Endothelial cell of umbilical vein (primary cell): ENCODE data around the gene SCAP. TPM values are rescaled to one million over a fixed set of nuclear protein-coding genes. Genes with fewer than 3 reads are reported as not detected.

Experiments
- BruUV-seq: library from RNA; stranded (reverse); fragments of 400-500 nt; replicated peaks from 2 replicates; lab custom pipeline; 2021; lab: Mats Ljungman, UMichigan
- CTCF ChIA-PET: fragments of 300-600, 350-600 bp; sonication (Branson Sonifier 250); formaldehyde crosslinking; loops from one replicate; lab custom pipeline; 2021; ENCODE audit warnings: antibody characterized with exemption, inconsistent platforms; lab: Charles Lee
- POLR2A ChIA-PET: fragments of 300-600, 350-600 bp; sonication (Branson Sonifier 250); formaldehyde crosslinking; loops from one replicate; lab custom pipeline; 2021; ENCODE audit warnings: antibody characterized with exemption, inconsistent platforms; lab: Charles Lee
- DNase-seq: peaks from one replicate; pipeline ENCODE4 v3.0.0-alpha.2; 2011; ENCODE audit warnings: low read depth, low spot score
- FAIRE-seq: peaks from 2 replicates; lab custom pipeline; 2011; peaks lifted over from hg19 to GRCh38; lab: Jason Lieb, UNC
- H2AFZ ChIP-seq: 2 replicates; pipeline ENCODE4 v1.6.0; 2012; ENCODE audit warnings: low read depth, low read length, control low read depth, inconsistent platforms
- H3K27ac ChIP-seq: 2 replicates; pipeline ENCODE4 v1.5.1; 2011; ENCODE audit warnings: low read depth, mild to moderate bottlenecking, control low read depth, low read length, moderate library complexity; ENCODE audit not compliant: insufficient read depth
- H3K27me3 ChIP-seq, 2 experiments: 2 replicates each; pipeline versions ENCODE4 v1.6.0 to v1.6.1; 2011; ENCODE audit warnings: low read length in 2 of 2, mixed read lengths in 1 of 2; ENCODE audit not compliant: control insufficient read depth in 2 of 2, insufficient read depth in 2 of 2
- H3K36me3 ChIP-seq, 2 experiments: 2 replicates in 1 of 2; 3 replicates in 1 of 2; pipeline ENCODE4 v1.5.1; 2011; ENCODE audit warnings: low read length in 2 of 2, mild to moderate bottlenecking in 1 of 2, moderate library complexity in 1 of 2; ENCODE audit not compliant: control insufficient read depth in 2 of 2, insufficient read depth in 2 of 2; ENCODE audit errors: extremely low read depth in 1 of 2
- H3K4me1 ChIP-seq: 3 replicates; pipeline ENCODE4 v1.5.1; 2011; ENCODE audit warnings: mild to moderate bottlenecking, low read length; ENCODE audit not compliant: control insufficient read depth, insufficient read depth; ENCODE audit errors: extremely low read depth
- H3K4me2 ChIP-seq: 2 replicates; pipeline ENCODE4 v1.6.1; 2011; ENCODE audit warnings: low read length, control low read depth, mixed read lengths; ENCODE audit not compliant: insufficient read depth
- H3K4me3 ChIP-seq, 3 experiments: fragments of 200-600 bp in 1 of 3; sonication (generic), shearing (Covaris generic) in 1 of 3; replicated peaks in 1 of 3; 2 replicates each; pipeline ENCODE4 v1.5.1; 2011 to 2016; ENCODE audit warnings: control low read depth in 3 of 3, low read length in 3 of 3, mild to moderate bottlenecking in 2 of 3, inconsistent platforms in 1 of 3, low read depth in 1 of 3, moderate library complexity in 1 of 3; ENCODE audit not compliant: insufficient read depth in 1 of 3
- H3K79me2 ChIP-seq: 2 replicates; pipeline ENCODE4 v1.6.0; 2012; ENCODE audit warnings: low read length, inconsistent platforms; ENCODE audit not compliant: control insufficient read depth, insufficient read depth
- H3K9ac ChIP-seq: replicated peaks from 2 replicates; pipeline ENCODE3; 2011; ENCODE audit warnings: low read length, control low read depth; ENCODE audit not compliant: insufficient read depth; ENCODE audit errors: extremely low read depth
- H3K9me1 ChIP-seq: replicated peaks from 3 replicates; pipeline ENCODE4 v1.6.0; 2011; ENCODE audit warnings: mild to moderate bottlenecking, low read length; ENCODE audit not compliant: control insufficient read depth, insufficient read depth; ENCODE audit errors: extremely low read depth
- H3K9me3 ChIP-seq: replicated peaks from 2 replicates; pipeline ENCODE4 v1.5.1; 2012; ENCODE audit warnings: low read length, inconsistent platforms; ENCODE audit not compliant: control insufficient read depth, insufficient read depth
- H4K20me1 ChIP-seq: replicated peaks from 2 replicates; pipeline ENCODE3; 2011; ENCODE audit warnings: mild to moderate bottlenecking, low read length; ENCODE audit not compliant: control insufficient read depth, insufficient read depth; ENCODE audit errors: extremely low read depth
- CTCF ChIP-seq, 2 donors: IDR thresholded peaks; 1 replicate in 1 of 2; 2 replicates in 1 of 2; pipeline ENCODE4 v1.5.1; 2011; ENCODE audit warnings: low read length in 2 of 2, mild to moderate bottlenecking in 2 of 2, moderate library complexity in 2 of 2, control low read depth in 1 of 2, inconsistent platforms in 1 of 2, low read depth in 1 of 2; ENCODE audit not compliant: insufficient read depth in 1 of 2; ENCODE audit errors: extremely low read depth in 1 of 2
- EZH2 ChIP-seq: IDR thresholded peaks from 2 replicates; pipeline ENCODE4 v1.6.1; 2012; ENCODE audit warnings: borderline replicate concordance, low read depth, mild to moderate bottlenecking, moderate library complexity, low read length, inconsistent platforms; ENCODE audit not compliant: severe bottlenecking
- FOS ChIP-seq: IDR thresholded peaks from 2 replicates; pipeline ENCODE4 v1.6.1; 2011; ENCODE audit warnings: mild to moderate bottlenecking, low read length, moderate library complexity, borderline replicate concordance; ENCODE audit not compliant: insufficient read depth
- GATA2 ChIP-seq: IDR thresholded peaks from 2 replicates; pipeline ENCODE4 v1.7.0; 2011; ENCODE audit warnings: low read depth, mild to moderate bottlenecking, moderate library complexity, mixed read lengths, low read length; ENCODE audit not compliant: insufficient read length, insufficient read depth
- JUN ChIP-seq: IDR thresholded peaks from 2 replicates; pipeline ENCODE4 v1.6.1; 2011; ENCODE audit warnings: borderline replicate concordance, low read depth; ENCODE audit not compliant: insufficient read length, insufficient read depth
- MYC ChIP-seq: IDR thresholded peaks from one replicate; pipeline ENCODE4 v1.6.1; 2011; ENCODE audit warnings: mild to moderate bottlenecking, low read depth, low read length
- POLR2A ChIP-seq: IDR thresholded peaks from 2 replicates; pipeline ENCODE4 v1.6.1; 2012; ENCODE audit warnings: low read depth, mild to moderate bottlenecking, control low read depth, low read length
- POLR2AphosphoS5 ChIP-seq: IDR thresholded peaks from 2 replicates; pipeline ENCODE4 v1.6.1; 2012; ENCODE audit warnings: low read depth, mild to moderate bottlenecking, control low read depth, low read length, moderate library complexity; ENCODE audit not compliant: insufficient read depth
- dilution Hi-C: fragments of 300-500 bp; cut with MboI; formaldehyde crosslinking; loops from one replicate; pipeline ENCODE4 v1.15.0; 2019; ENCODE audit warnings: low sequenced_read_pairs; ENCODE audit not compliant: extremely low pct_ligation_motif_present
- intact Hi-C: fragments of 100-400 bp; cut with micrococcal nuclease; formaldehyde crosslinking; loops from one replicate; pipeline ENCODE4 v1.10.0; 2022
- polyA plus RNA-seq, 4 experiments: library from polyadenylated mRNA; depleted of rRNA in 3 of 4; stranded (reverse) in 3 of 4; unstranded in 1 of 4; fragments of >200 nt; gene quantifications; 2 replicates each; pipeline versions ENCODE4 v1.2.1 to v1.2.3, GENCODE V29; 2011 to 2012; ENCODE audit warnings: missing spikeins in 1 of 4
- total RNA-seq: library from RNA; stranded (reverse); gene quantifications from 2 replicates; pipeline ENCODE4 v1.2.3, GENCODE V29; 2021
- TF ChIP-seq, protein P1 (sequence below): IDR thresholded peaks from 2 replicates; pipeline ENCODE4 v1.6.1; 2011; ENCODE audit not compliant: insufficient read depth, insufficient read length

Gene SCAP
- total and polyA plus RNA-seq, 2 donors (not counting 3 experiments of a cell fraction or from before 2014, with no cell fraction given) = 34.7 to 59.0 TPM

DNA sequence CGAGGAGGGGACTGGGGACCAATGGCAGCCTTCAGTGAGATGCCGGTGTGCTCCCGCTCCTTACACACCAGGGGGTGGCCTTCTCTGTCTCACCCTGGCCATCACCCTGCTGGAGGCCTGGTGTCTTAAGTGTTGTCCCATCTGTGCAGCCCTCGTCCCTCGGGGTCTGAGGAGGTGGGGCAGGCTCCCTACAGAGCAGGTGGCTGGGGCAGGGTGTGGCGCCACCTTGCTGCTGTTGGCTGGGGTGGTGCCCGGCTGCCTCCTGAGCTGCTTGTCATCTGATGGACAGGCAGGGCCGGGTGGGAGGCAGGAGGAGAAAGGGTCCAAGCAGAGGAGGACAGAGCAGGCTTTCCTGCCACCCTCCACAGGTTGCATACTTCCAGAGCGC, 69.0 kb downstream of the SCAP start:
- ChIA-PET CTCF (no interaction called here), POLR2A (no interaction called here)
- no TSS peak for BruUV-seq
- intact Hi-C loops = no loop called here
- Histone ChIP-seq H3K27ac (no peak overlapping the region), H3K4me1 (no peaks in the 10 kb centered on the region), H3K9me1 (no peaks in the 10 kb centered on the region), H3K27me3 (no peaks in the 10 kb centered on the region), H3K4me2 (no peak overlapping the region), H4K20me1 (no peaks in the 10 kb centered on the region), H3K79me2 (peaks cover 5% of the 10 kb centered on the region), H3K4me3 (no peak overlapping the region), H2AFZ (no peak overlapping the region), H3K9ac (no peak overlapping the region), H3K9me3 (no peaks in the 10 kb centered on the region), H3K36me3 (peaks cover 0 to 43% of the 10 kb centered on the region in 2 experiments)
- FAIRE-seq (no peak), DNase-seq (no peak)
- no peak for TF ChIP-seq JUN
- no peak for TF ChIP-seq MYC
- TF ChIP-seq CTCF (IDR thresholded peaks at IDR 0.05; ENCODE audit: extremely low read depth in 1 of 2, insufficient read depth in 1 of 2, low read depth in 1 of 2, low read length in 2 of 2) = no peak
- TF ChIP-seq POLR2A = no peak
- no peak for TF ChIP-seq EZH2
- TF ChIP-seq FOS = no peak
- no peak for TF ChIP-seq GATA2
- TF ChIP-seq, protein P1, sequence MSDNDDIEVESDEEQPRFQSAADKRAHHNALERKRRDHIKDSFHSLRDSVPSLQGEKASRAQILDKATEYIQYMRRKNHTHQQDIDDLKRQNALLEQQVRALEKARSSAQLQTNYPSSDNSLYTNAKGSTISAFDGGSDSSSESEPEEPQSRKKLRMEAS = no peak
- no peak for TF ChIP-seq POLR2AphosphoS5
- dilution Hi-C loops = no loop called here
